Measurements from ENCODE around the gene NKD1. TPM values are rescaled to one million over a fixed set of nuclear protein-coding genes. Genes with fewer than 3 reads are reported as not detected.
"Not testable (repeated sequence)": the region's sequence is repeated elsewhere in the genome, so short reads cannot be mapped to it uniquely, and the experiment has no call there.

The NKD1 gene
- total RNA-seq, 1 experiment from 2014 or later, result 14.2 TPM

- no peak for DNase-seq (ENCODE audit: low read depth)
Observed at GRCh38 chr16:50519602-50520001, 28.6 kb upstream of the NKD1 start.

- DNase-seq (ENCODE audit: low read depth), result peak; percentile 17
Observed at GRCh38 chr16:50520451-50521245, 27.5 kb upstream of the NKD1 start.

- DNase-seq (ENCODE audit: low read depth), result no peak
Observed at GRCh38 chr16:50521246-50521900, 26.8 kb upstream of the NKD1 start.

GRCh38 chr16:50522324-50522723 is 25.9 kb upstream of the NKD1 start:
- no peak for DNase-seq (ENCODE audit: low read depth)

- no peak for DNase-seq (ENCODE audit: low read depth)
Observed at GRCh38 chr16:50523710-50524109, 24.5 kb upstream of the NKD1 start.

GRCh38 chr16:50525262-50525661 is 22.9 kb upstream of the NKD1 start:
- DNase-seq (ENCODE audit: low read depth), result no peak

- DNase-seq (ENCODE audit: low read depth), result no peak
Observed at GRCh38 chr16:50525716-50526115, 22.5 kb upstream of the NKD1 start.

- DNase-seq (ENCODE audit: low read depth), result no peak
Observed at GRCh38 chr16:50526249-50526648, 21.9 kb upstream of the NKD1 start.

GRCh38 chr16:50526796-50527195 is 21.4 kb upstream of the NKD1 start:
- DNase-seq (ENCODE audit: low read depth), result no peak

- DNase-seq (ENCODE audit: low read depth), result no peak
Observed at GRCh38 chr16:50528820-50529219, 19.4 kb upstream of the NKD1 start.

- no peak for DNase-seq (ENCODE audit: low read depth)
Observed at GRCh38 chr16:50529334-50529733, 18.9 kb upstream of the NKD1 start.

GRCh38 chr16:50530277-50531236 is 17.6 kb upstream of the NKD1 start:
- no peak for DNase-seq (ENCODE audit: low read depth)

GRCh38 chr16:50531359-50531758 is 16.8 kb upstream of the NKD1 start:
- no peak for DNase-seq (ENCODE audit: low read depth)

- DNase-seq (ENCODE audit: low read depth), result no peak
Observed at GRCh38 chr16:50531901-50532300, 16.3 kb upstream of the NKD1 start.

GRCh38 chr16:50532576-50532975 is 15.6 kb upstream of the NKD1 start:
- DNase-seq (ENCODE audit: low read depth), result no peak

- DNase-seq (ENCODE audit: low read depth), result no peak
Observed at GRCh38 chr16:50533317-50533716, 14.9 kb upstream of the NKD1 start.

- DNase-seq (ENCODE audit: low read depth), result no peak
Observed at GRCh38 chr16:50534091-50534490, 14.1 kb upstream of the NKD1 start.

GRCh38 chr16:50534556-50534955 is 13.6 kb upstream of the NKD1 start:
- no peak for DNase-seq (ENCODE audit: low read depth)

- DNase-seq (ENCODE audit: low read depth), result no peak
Observed at GRCh38 chr16:50534958-50535357, 13.2 kb upstream of the NKD1 start.

GRCh38 chr16:50535506-50536257 is 12.5 kb upstream of the NKD1 start:
- no peak for DNase-seq (ENCODE audit: low read depth)

- not testable (repeated sequence) for DNase-seq (ENCODE audit: low read depth)
Observed at GRCh38 chr16:50536258-50536645, 11.9 kb upstream of the NKD1 start.

All from RPMI7951 (cell line).